ENCODE measurements around the gene ERI3. TPM values are rescaled to one million over a fixed set of nuclear protein-coding genes. Genes with fewer than 3 reads are reported as not detected.

ERI3 gene
- total RNA-seq, 1 donor from 2014 or later = 31.0 TPM

DNA sequence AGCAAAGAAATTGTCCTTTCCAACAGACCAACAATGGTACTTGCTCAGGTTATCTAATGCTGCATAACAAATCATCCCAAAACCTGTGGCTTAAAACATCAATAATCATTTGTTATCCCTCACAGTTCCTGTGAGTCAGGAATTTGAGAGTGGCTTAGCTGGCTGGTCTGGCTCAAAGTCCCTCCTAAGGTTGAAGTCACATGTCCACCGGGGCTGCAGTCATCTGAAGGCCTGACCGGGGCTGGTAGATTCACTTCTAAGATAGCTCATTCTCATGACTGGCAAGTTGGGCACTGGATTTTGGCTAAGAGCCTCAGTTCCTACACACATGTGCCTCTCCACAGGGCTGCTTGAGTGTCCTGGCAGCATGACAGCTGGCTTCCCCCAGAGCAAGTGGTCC is 16.9 kb downstream of the ERI3 start:
- Histone ChIP-seq H3K9me3 (ENCODE audit: low read depth) (no peaks in the 10 kb centered on the region), H3K36me3 (no peaks in the 10 kb centered on the region), H4K20me1 (ENCODE audit: low read depth) (peaks cover 62% of the 10 kb centered on the region)

GRCh38 chr1:44336668-44337067 is 18.4 kb downstream of the ERI3 start:
- DNase-seq (ENCODE audit: low spot score) = no peak
- Histone ChIP-seq H3F3A (ENCODE audit: low read depth) (peaks cover 4% of the 10 kb centered on the region), H3K36me3 (no peaks in the 10 kb centered on the region), H3K9ac (no peak overlapping the region), H3K4me2 (no peak overlapping the region), H3K27ac (no peak overlapping the region), H3K9me3 (ENCODE audit: low read depth) (no peaks in the 10 kb centered on the region), H4K20me1 (ENCODE audit: low read depth) (peaks cover 60% of the 10 kb centered on the region), H3K79me2 (ENCODE audit: low read depth) (peaks cover 39% of the 10 kb centered on the region), H3K4me1 (peaks cover 34% of the 10 kb centered on the region), H3K27me3 (no peaks in the 10 kb centered on the region), H3K4me3 (no peak overlapping the region), H2AFZ (replicated peaks) (no peak overlapping the region)
- peaks cover 54% of the 10 kb centered on the region for H3K36me3 Mint-ChIP-seq
- TF ChIP-seq CTCF (IDR thresholded peaks at IDR 0.05) (no peak), EZH2 (IDR thresholded peaks at IDR 0.05) (no peak), EZH2phosphoT487 (IDR thresholded peaks at IDR 0.05) (no peak)
- no peaks in the 10 kb centered on the region for H3K9me3 Mint-ChIP-seq
- H3K27me3 Mint-ChIP-seq (ENCODE audit: insufficient read depth, low read depth) = no peaks in the 10 kb centered on the region
- peaks cover 22% of the 10 kb centered on the region for H3K4me1 Mint-ChIP-seq
- no peak overlapping the region for H3K4me3 Mint-ChIP-seq
- no peak overlapping the region for H3K27ac Mint-ChIP-seq

More for the DNA sequence above, 16.9 kb downstream of the ERI3 start:
- H3K4me3 Mint-ChIP-seq = no peak overlapping the region
- peaks cover 52% of the 10 kb centered on the region for H3K36me3 Mint-ChIP-seq
- H2AFZ ChIP-seq (replicated peaks) = no peak overlapping the region
- H3K4me3 ChIP-seq = no peak overlapping the region
- no peak overlapping the region for H3K4me2 ChIP-seq
- peaks cover 51% of the 10 kb centered on the region for H3K79me2 ChIP-seq (ENCODE audit: low read depth)
- TF ChIP-seq EZH2phosphoT487 (IDR thresholded peaks at IDR 0.05) = no peak
- H3K27me3 ChIP-seq = no peaks in the 10 kb centered on the region
- peaks cover 4% of the 10 kb centered on the region for H3F3A ChIP-seq (ENCODE audit: low read depth)
- H3K4me1 Mint-ChIP-seq = peaks cover 17% of the 10 kb centered on the region
- DNase-seq (ENCODE audit: low spot score) = no peak
- no peak overlapping the region for H3K27ac ChIP-seq
- H3K9me3 Mint-ChIP-seq = no peaks in the 10 kb centered on the region
- no peak overlapping the region for H3K9ac ChIP-seq
- H3K27me3 Mint-ChIP-seq (ENCODE audit: insufficient read depth, low read depth) = peaks cover 2% of the 10 kb centered on the region
- no peak overlapping the region for H3K27ac Mint-ChIP-seq
- H3K4me1 ChIP-seq = peaks cover 20% of the 10 kb centered on the region

GRCh38 chr1:44334968-44335367 is 20.1 kb downstream of the ERI3 start:
- no peaks in the 10 kb centered on the region for H3K9me3 ChIP-seq (ENCODE audit: low read depth)
- no peaks in the 10 kb centered on the region for H3K9me3 Mint-ChIP-seq
- H3K36me3 ChIP-seq = no peaks in the 10 kb centered on the region
- H3K4me1 Mint-ChIP-seq = peaks cover 19% of the 10 kb centered on the region
- H3K4me1 ChIP-seq = peaks cover 30% of the 10 kb centered on the region
- H3F3A ChIP-seq (ENCODE audit: low read depth) = no peaks in the 10 kb centered on the region
- H3K27me3 ChIP-seq = no peaks in the 10 kb centered on the region
- TF ChIP-seq EZH2phosphoT487 (IDR thresholded peaks at IDR 0.05) = no peak
- TF ChIP-seq CTCF (IDR thresholded peaks at IDR 0.05) = no peak
- no peak for TF ChIP-seq EZH2 (IDR thresholded peaks at IDR 0.05)
- H3K79me2 ChIP-seq (ENCODE audit: low read depth) = peaks cover 23% of the 10 kb centered on the region
- H2AFZ ChIP-seq (replicated peaks) = no peak overlapping the region
- no peak overlapping the region for H3K4me3 Mint-ChIP-seq
- H3K9ac ChIP-seq = no peak overlapping the region
- no peak overlapping the region for H3K4me3 ChIP-seq
- peaks cover 57% of the 10 kb centered on the region for H3K36me3 Mint-ChIP-seq
- H3K27ac ChIP-seq = no peak overlapping the region
- no peak for DNase-seq (ENCODE audit: low spot score)
- H3K27me3 Mint-ChIP-seq (ENCODE audit: insufficient read depth, low read depth) = no peaks in the 10 kb centered on the region
- H3K4me2 ChIP-seq = no peak overlapping the region
- peaks cover 47% of the 10 kb centered on the region for H4K20me1 ChIP-seq (ENCODE audit: low read depth)
- no peak overlapping the region for H3K27ac Mint-ChIP-seq

- H3K27ac Mint-ChIP-seq = no peak overlapping the region
Observed at GRCh38 chr1:44333376-44333775, 21.7 kb downstream of the ERI3 start.

More at GRCh38 chr1:44333376-44333775, 21.7 kb downstream of the ERI3 start:
- no peaks in the 10 kb centered on the region for H3K9me3 ChIP-seq (ENCODE audit: low read depth)
- DNase-seq (ENCODE audit: low spot score) = no peak
- Mint-ChIP-seq H3K36me3 (peaks cover 51% of the 10 kb centered on the region), H3K9me3 (no peaks in the 10 kb centered on the region), H3K4me1 (peaks cover 17% of the 10 kb centered on the region), H3K27me3 (ENCODE audit: insufficient read depth, low read depth) (no peaks in the 10 kb centered on the region), H3K4me3 (peak overlapping the region; percentile 14)
- peaks cover 56% of the 10 kb centered on the region for H4K20me1 ChIP-seq (ENCODE audit: low read depth)
- H3K4me2 ChIP-seq = no peak overlapping the region
- peaks cover 23% of the 10 kb centered on the region for H3K4me1 ChIP-seq
- no peaks in the 10 kb centered on the region for H3F3A ChIP-seq (ENCODE audit: low read depth)
- no peak overlapping the region for H3K27ac ChIP-seq
- no peak overlapping the region for H3K9ac ChIP-seq
- H2AFZ ChIP-seq (replicated peaks) = no peak overlapping the region
- TF ChIP-seq EZH2phosphoT487 (IDR thresholded peaks at IDR 0.05) (no peak), EZH2 (IDR thresholded peaks at IDR 0.05) (no peak), CTCF (IDR thresholded peaks at IDR 0.05) (no peak)
- H3K36me3 ChIP-seq = no peaks in the 10 kb centered on the region
- no peak overlapping the region for H3K4me3 ChIP-seq
- H3K27me3 ChIP-seq = no peaks in the 10 kb centered on the region
- peaks cover 10% of the 10 kb centered on the region for H3K79me2 ChIP-seq (ENCODE audit: low read depth)
